Occipital lobe (tissue), 2 donors: ENCODE data around the gene NARS2. TPM values are rescaled to one million over a fixed set of nuclear protein-coding genes. Genes with fewer than 3 reads are reported as not detected.

Source experiments
- DNase-seq: peaks from one replicate; lab custom pipeline; 2025; lab: John Stamatoyannopoulos, UW
- total RNA-seq: library from RNA; depleted of rRNA; stranded (reverse); fragments of >200 nt; gene quantifications from one replicate; pipeline ENCODE4 v1.2.3, GENCODE V29; 2014

The NARS2 gene
- total RNA-seq, 1 donor from 2014 or later = 33.4 TPM

DNA sequence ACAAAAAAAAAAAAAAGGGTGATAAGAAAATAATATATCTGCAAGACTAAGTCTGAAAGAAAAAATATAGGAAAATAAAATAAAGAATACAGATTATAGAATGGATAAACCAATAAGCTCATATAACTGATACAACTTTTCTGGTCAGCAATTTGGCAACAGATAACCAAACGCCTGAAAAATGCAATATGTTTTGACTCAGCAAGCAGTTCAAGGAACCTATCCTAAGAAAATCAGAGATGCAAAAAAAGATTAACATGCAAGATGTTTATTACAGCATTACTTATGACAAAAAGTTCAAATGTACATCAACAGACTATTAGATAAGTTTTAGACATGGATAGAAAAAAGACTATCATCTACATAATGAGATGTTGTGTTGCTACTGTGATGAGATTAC lies 129.9 kb downstream of the NARS2 start:
- no peak for DNase-seq

GRCh38 chr11:78441956-78442355 lies 132.7 kb downstream of the NARS2 start:
- no peak for DNase-seq

GRCh38 chr11:78438298-78438975 lies 136.2 kb downstream of the NARS2 start:
- no peak for DNase-seq

GRCh38 chr11:78432956-78433355 lies 141.7 kb downstream of the NARS2 start:
- no peak for DNase-seq

GRCh38 chr11:78432058-78432515 lies 142.6 kb downstream of the NARS2 start:
- DNase-seq = no peak

DNA sequence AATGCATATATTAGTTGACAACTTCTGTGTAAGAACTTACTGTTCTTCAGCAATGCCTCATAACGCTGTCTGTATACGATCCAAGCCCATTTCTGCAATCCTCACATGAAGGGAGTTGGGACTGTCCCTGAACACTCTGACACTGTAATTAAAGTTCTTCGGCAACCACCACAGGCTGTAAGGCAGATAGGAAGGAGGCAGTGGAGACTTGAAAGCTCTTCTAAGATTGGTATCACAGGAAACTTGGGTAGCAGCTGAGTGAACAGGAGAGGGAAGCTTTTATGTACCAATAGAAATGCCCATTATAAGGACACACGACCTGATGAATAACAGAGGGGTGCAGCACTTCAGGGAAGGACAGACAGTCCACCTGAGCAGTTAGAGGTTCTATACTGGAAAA lies 145.0 kb downstream of the NARS2 start:
- no peak for DNase-seq

GRCh38 chr11:78429209-78429608 lies 145.5 kb downstream of the NARS2 start:
- DNase-seq = no peak

DNA sequence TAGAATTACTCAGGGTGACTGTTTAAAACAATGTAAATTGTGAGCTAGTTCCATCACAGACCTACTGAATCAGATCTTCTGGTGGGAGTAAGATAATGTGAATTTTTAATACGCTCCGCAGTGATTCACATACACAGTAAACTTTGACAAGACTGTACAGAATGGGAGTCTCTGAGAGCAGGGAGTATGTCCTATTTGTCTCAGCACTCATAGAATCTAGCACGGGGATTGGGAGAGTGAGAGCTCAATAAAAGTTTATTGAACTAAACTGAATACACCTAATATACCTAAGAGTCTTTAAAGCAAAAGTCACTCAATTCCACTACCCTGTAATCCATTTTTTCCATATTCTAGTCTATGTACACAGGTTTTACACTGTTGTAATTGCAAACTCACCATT lies 145.9 kb downstream of the NARS2 start:
- no peak for DNase-seq

DNA sequence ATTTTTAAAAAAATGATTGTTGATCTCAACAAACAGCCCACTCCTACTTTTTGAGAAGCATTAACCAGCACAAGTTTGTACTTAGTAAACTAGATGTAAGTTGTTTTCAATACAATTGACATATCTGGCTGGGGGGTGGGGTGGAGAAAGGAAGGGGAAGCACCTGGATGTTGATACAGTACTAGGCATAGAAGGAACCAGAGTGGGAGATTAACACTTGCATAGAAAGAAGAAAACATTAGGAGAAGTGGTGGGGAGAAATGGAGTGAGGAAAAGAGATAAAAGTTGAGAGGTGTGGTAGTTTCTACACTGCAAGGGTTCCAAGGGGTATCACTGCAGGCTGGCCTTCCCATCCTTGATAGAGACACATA lies 146.4 kb downstream of the NARS2 start:
- no peak for DNase-seq

DNA sequence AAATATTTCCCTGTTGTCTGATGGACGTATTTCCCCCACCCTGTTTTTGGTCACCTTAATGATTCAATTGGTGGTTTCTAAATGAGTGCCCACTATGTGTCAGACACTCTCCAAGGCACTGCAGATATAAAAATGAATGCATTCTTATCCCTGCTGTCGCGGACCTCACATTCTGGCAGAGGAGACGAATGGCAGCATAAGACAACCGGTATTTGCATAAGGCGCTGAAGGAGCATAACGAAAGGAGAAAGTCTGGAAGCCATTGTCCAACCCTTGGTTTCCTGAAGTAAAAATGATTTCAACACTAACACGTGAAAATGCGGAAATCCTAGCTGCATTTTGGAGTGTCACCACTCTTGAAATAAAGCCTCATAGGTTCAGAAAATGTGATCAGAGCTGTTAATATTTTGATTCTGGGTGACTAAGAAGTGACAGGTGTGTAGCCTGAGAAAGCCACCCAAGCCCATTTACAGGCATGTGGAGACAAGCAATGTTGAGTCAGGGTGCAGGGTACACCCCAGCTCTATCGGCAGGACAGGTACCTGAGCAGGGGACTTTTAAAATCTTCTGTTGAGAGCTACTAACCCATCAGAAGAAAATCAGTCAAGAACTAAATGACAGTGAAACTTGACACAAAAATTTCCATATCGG lies 146.9 kb downstream of the NARS2 start:
- DNase-seq = no peak

DNA sequence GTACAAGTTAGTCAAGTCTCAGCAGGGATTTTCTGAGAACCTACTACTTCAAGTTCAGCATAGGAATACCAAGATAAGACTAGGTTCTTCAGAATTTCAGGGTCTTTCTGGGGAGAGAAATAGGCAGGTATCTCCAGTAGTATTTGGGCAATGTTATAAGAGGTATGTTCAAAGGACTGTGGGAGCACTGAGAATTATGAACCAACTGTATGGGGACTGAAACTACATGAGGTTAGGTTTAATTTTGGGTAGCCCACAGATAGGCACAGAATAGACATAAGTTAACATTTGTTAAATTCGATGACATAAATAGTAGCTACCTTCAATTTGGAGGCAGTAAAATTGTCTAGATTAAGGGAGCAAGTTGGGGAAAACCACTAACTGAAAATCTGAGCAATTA lies 147.8 kb downstream of the NARS2 start:
- no peak for DNase-seq

GRCh38 chr11:78425399-78426070 lies 149.1 kb downstream of the NARS2 start:
- DNase-seq = no peak

- DNase-seq = no peak
Observed at GRCh38 chr11:78424334-78425270, 150.1 kb downstream of the NARS2 start.

- DNase-seq = no peak
Observed at GRCh38 chr11:78423241-78423640, 151.4 kb downstream of the NARS2 start.

DNA sequence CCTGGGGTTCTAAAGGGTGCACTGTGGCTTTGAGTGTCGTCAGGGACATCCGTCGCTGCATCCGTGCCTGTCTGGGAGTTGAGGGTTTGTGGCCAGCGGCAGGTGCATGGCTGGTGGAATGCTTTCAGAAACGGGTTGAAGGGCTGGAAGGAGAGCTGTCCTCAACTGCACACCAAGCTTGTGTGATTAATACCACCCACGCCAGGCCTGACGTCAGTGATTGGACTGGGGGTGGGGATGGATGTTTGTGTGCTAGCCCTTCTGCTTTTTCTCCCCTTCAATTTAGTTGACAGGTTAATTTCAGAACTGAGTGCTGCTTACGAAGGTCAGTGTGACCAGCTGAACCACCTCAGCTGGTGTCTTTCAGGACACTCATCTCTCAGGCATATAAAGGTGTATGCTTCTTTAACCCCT lies 153.9 kb downstream of the NARS2 start:
- DNase-seq = no peak

DNA sequence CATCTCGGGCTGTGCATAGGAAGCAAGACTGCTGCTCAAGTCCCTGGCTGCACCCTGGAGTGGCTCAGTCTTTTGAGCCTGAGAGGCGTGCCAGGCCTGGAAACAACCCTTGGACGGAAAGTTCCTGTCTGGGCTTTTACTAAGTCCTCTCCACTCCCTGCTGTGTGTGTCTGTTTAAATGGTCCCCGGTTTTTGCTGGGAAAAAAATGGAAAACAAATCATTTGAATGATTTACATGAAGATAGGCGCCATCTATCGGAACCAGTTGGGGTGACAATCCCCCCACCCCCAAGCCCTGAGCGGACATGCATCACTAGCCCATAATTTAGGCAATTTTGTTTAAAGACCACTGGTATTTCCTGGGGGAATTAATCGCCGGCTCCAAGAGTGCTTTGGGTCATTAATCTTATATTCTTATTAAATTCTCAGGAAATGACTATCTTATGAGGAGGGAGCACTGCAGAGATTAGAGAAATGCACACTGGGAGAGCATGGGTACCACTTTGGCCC lies 154.4 kb downstream of the NARS2 start:
- peak; percentile 45 for DNase-seq

- peak; percentile 18 for DNase-seq
Observed at GRCh38 chr11:78419327-78419726, 155.3 kb downstream of the NARS2 start.

GRCh38 chr11:78418584-78419211 lies 156.0 kb downstream of the NARS2 start:
- no peak for DNase-seq

DNA sequence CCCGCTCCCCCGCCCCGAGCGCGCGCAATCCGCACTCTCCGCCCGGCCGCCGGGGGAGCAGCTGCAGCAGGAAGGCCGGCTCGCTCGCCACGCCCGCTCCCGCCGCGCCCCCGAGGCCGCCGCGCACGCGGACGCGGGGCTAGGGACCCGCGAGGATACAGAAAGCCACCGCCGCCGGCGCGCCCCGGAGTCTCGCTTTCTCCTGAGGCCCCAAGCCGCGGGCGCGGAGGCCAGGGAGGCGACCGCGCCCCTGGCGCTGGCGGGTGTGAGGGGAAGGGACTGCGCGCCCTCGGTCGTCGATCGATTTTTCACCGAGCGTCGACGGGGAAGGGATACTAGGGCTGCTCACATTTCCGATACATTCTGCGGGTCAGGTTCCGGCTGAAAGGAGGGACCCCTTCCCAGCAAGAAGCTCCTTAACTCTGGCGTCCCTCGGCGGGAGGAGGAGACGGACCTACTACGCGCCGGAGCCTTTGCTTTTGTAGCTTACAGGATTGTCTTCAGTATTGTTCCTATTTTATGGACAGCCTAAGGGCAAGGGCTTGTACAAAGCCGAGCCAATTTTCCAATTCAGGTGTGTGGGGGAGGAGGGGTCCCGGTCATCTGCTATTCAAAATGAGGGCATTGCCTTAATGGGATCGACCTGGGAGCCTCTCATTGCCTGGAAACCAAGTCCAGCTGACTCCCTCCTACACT lies 156.6 kb downstream of the NARS2 start:
- peak; percentile 75 for DNase-seq

GRCh38 chr11:78417175-78417887 lies 157.3 kb downstream of the NARS2 start, which contains the start of gene GAB2:
Gene GAB2, minus strand, starts transcription at chr11:78417820. Its CDS starts 100 bp downstream, at chr11:78417720.
- DNase-seq = no peak
